NCI-H2107 treated with DMSO at 0.1 percent for 48 hours (cell line): Measurements from ENCODE around the gene CDH16.
"Not testable (repeated sequence)": the region's sequence is repeated elsewhere in the genome, so short reads cannot be mapped to it uniquely, and the experiment has no call there.

ENCODE experiments used
- DNase-seq: peaks from one replicate; lab custom pipeline; 2025; ENCODE audit not compliant: unreplicated experiment; lab: John Stamatoyannopoulos, UW

Gene CDH16

DNA sequence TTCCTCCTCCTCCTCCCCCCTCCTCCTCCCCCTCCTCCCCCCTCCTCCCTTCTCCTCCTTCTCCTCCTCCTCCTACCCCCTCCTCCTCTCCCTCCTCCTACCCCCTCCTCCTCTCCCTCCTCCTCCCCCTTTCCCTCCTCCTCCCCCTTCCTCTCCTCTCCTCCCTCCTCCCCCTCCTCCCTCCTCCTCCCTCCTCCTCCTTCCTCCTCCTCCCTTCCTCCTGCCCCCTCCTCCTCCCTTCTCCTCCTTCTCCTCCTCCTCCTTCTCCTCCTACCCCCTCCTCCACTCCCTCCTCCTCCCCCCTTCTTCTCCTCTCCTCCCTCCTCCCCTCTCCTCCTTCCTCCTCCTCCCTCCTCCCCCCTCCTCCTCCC lies 45.0 kb downstream of the CDH16 start:
- DNase-seq, result no peak

DNA sequence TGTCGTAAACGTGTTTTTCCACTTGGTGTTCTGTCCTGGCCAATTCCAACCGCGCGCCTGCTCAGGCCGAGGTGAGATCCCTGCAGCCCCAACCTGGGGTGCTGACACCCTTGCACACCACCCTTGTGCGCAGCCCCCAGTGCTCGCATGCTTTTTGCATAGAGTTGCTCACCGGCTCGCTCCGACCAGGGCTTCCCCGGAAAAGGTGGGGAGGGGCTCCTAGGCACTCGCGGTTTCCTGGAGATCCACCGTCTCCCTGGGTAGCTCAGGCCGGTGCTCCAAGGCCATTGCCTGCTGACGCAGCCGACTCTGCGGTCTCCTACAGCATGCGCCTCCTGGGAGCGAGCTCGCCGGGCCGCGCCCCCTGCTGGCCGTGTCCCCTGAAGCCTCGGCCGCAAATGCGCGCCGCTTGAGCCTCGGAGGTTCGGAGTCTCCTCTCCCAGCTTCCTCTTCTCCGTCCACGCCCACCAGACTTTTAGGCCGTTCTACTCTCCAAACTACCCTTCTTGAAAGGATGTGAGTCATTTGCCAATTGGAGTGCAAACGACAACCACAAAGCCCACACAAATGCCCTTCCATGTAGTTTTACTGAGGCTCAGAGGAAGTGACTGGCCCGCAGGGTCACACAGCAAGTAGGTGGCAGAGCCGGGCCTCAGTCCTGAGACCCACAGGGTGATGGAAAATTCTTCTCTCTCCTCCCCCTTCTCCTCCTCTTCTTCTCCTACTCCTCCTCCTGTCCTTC lies 45.6 kb downstream of the CDH16 start:
- peak; percentile 18 for DNase-seq

DNA sequence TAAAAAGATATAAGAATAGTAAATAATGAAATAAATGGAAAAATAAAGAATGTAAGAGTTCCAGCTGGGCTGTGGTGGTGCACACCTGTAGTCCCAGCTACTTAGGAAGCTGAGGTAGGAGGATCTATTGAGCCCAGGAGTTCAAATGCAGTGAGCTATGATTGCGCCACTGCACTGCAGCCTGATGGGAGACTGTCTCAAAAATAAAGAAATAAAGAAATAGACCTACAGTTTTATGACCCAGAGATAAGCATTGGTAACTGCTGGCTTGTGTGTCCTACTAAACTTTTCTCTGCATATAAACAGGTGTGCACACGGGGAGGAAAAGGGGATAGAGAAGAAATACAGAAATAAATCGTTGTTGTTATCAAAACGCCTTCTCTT lies 46.1 kb downstream of the CDH16 start:
- no peak for DNase-seq

DNA sequence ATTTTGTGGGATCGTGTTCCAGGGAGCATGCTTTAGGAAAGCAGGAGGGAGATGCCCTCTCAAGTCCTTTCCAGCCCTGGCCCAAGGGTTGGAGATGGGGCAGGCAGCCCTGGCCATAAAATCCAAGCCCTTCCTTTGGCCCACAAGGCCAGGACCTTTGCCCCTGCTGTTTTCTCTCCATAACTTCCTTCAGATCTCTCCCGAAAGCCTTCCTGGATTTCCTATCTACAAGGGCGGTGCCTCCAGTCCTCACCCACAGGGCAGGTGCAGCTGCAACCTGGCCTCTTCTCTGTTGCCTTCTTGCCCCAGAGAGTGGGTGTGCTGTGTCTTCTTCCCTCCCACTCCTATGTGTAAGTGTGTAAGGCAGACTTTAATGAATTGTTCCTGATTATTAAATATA lies 46.8 kb downstream of the CDH16 start:
- no peak for DNase-seq

DNA sequence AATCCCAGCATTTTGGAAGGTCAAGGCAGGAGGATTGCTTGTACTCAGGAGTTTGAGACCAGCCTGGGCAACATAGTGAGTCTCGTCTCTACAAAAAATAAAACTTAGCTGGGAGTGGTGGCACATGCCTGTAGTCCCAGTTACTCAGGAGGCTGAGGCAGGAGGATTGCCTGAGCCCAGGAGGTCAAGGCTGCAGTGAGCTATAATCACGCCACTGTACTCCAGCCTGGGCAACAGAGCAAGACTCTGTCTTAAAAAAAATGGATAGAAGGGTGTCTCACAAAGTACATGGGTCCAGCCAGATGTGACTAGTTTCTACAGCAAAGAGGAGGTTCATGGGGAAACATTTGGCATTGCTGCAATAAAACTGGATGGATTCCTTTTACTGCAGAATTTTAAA lies 47.3 kb downstream of the CDH16 start:
- DNase-seq, result not testable (repeated sequence)

DNA sequence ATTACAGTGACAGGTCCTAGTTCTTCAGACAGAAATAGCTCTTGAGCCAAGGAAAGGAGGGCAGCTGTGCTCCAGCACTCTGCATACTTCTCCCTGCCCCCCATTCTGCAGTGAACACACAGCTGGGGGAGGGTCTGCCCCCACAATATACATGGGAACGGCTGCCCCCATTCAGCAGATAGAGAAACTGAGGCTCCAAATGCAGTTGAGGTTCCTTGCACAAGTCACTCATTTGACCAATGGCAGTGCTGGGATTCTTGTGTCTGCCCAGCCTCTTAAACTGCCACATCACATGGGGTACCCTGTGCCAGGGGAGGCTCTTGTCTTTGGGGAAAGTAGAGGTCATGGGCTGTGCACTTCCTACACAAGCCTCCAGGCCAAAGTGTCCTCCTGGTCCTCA lies 49.3 kb downstream of the CDH16 start:
- no peak for DNase-seq

DNA sequence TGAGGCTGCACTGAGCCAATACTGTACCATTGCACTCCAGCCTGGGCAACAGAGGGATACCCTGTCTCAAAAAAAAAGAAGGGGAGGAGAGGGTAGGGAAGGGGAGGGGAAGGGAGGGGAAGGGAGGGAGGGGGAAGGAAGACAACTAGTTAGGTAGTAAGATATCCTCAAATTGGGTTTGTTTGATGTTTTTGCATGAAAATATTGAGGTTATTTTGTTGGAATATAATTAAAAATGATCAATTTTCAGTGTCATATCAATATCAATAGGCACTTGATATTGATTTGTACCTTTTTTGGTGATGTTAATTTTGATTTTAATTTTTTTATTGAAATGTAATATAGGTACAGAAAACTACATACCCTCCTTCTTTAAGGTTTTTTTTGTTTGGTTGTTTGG lies 55.0 kb downstream of the CDH16 start:
- DNase-seq, result no peak

DNA sequence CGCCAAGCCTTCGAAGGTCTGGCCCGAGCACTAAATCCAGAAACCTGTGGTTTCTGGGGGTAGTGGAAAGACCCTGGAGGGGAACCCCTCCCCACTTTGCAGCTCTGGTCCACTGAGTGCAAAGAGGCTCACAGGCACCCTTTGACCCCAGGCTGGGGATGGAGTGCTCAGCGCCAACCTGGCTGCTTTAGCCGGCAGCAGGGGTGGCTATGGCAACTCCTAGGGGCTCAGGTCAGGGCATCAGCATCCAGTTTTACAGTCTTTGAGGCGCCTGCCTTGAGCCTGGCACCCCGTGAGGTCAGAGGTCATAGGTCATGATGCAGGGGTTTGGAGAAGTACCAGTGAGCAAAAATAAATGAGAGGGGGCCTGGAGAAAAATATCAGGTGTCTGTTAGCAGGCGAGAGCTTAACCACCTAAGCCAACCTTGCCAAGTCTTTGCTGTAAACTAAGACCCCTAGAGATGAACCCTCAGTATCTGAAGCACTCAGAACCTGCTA lies 56.6 kb downstream of the CDH16 start:
- no peak for DNase-seq

DNA sequence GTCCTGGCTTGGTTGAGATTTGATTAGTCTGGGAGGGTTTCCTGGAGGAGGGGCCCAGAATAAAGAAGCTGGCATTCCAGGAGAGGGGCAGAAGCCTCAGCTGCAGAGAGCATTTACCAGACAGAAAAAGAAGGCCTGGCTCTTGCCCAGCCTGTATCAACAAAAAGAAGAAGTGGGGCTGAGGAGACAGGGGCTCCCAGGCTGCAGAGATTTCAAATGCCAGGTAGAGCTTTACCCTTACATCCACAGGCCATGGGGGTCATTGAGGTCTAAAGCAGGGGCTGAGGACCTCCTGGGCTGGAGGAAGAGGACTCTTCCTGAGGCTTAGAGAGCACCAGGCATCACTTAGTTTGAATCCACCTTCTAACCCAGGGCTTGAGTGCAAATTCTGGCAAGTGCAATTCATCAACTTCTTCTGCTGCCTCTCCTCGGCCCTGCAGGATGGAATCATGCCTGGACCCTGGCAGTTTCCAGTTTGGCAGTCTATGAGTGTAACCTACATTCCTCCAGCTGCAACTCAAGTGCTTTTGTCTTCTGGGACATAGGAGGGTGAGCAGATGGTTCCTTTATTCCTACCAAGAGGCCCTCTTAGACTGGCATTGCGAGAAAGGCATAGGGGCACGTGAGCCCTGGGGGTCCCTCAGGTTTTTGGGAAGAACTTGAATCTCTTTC lies 59.2 kb downstream of the CDH16 start:
- DNase-seq, result peak; percentile 35

DNA sequence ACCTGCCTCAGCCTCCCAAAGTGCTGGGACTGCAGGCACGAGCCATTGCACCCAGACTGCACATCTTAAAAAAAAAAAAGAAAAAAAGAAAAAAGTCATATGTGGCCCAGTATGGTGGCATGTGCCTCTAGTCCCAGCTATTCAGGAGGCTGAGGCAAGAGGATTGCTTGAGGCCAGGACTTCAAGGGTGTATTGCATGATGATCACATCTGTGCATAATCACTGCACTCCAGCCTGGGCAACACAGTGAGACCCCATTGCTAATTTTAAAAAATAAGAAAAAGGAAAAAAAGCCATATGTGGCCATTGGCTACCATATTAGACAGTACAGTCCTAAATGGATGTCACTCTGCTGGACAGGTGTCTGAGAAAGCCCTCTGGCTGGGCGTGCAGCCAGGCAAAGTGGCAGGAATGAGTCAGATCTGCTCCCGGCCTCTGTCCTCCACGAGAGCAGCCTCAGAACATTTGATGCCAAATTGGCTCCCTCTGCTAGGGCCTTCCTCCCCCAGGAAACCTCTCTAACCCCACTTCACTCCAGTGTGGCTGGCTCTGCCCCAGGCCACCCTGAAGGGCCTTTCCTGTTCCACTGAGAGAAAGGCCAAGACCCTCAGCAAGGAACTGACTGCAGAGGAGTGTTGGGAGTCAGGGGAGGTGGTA lies 59.8 kb downstream of the CDH16 start:
- no peak for DNase-seq
